Right kidney (tissue), 9 donors: ENCODE data around the gene GLS.
"Not testable (repeated sequence)": the region's sequence is repeated elsewhere in the genome, so short reads cannot be mapped to it uniquely, and the experiment has no call there.

Experiments
- DNase-seq: peaks from one replicate; pipeline ENCODE4 v3.0.0-alpha.2; 2016
- long read RNA-seq, 8 donors: transcript quantifications; one replicate each; lab custom pipeline, GENCODE V29; 2026

Gene GLS
- long read RNA-seq, donor 1, full-length matches to known transcripts: 31 of 60 reads
- long read RNA-seq, donor 1, partial matches to known transcripts: 13 of 60 reads
- long read RNA-seq, donor 1, other reads (novel, unspliced or antisense): 16 of 60 reads
- long read RNA-seq, donor 2, full-length matches to known transcripts: 29 of 74 reads
- long read RNA-seq, donor 2, partial matches to known transcripts: 45 of 74 reads
- long read RNA-seq, donor 2, other reads (novel, unspliced or antisense): 0 of 74 reads
- long read RNA-seq, donor 3, full-length matches to known transcripts: 28 of 108 reads
- long read RNA-seq, donor 3, partial matches to known transcripts: 80 of 108 reads
- long read RNA-seq, donor 3, other reads (novel, unspliced or antisense): 0 of 108 reads
- long read RNA-seq, donor 4, full-length matches to known transcripts: 47 of 130 reads
- long read RNA-seq, donor 4, partial matches to known transcripts: 83 of 130 reads
- long read RNA-seq, donor 4, other reads (novel, unspliced or antisense): 0 of 130 reads
- long read RNA-seq, donor 5, full-length matches to known transcripts: 36 of 72 reads
- long read RNA-seq, donor 5, partial matches to known transcripts: 22 of 72 reads
- long read RNA-seq, donor 5, other reads (novel, unspliced or antisense): 14 of 72 reads
- long read RNA-seq, donor 6, full-length matches to known transcripts: 23 of 44 reads
- long read RNA-seq, donor 6, partial matches to known transcripts: 12 of 44 reads
- long read RNA-seq, donor 6, other reads (novel, unspliced or antisense): 9 of 44 reads
- long read RNA-seq, donor 7, full-length matches to known transcripts: 33 of 89 reads
- long read RNA-seq, donor 7, partial matches to known transcripts: 30 of 89 reads
- long read RNA-seq, donor 7, other reads (novel, unspliced or antisense): 26 of 89 reads
- long read RNA-seq, donor 8, full-length matches to known transcripts: 48 of 113 reads
- long read RNA-seq, donor 8, partial matches to known transcripts: 37 of 113 reads
- long read RNA-seq, donor 8, other reads (novel, unspliced or antisense): 28 of 113 reads

DNA sequence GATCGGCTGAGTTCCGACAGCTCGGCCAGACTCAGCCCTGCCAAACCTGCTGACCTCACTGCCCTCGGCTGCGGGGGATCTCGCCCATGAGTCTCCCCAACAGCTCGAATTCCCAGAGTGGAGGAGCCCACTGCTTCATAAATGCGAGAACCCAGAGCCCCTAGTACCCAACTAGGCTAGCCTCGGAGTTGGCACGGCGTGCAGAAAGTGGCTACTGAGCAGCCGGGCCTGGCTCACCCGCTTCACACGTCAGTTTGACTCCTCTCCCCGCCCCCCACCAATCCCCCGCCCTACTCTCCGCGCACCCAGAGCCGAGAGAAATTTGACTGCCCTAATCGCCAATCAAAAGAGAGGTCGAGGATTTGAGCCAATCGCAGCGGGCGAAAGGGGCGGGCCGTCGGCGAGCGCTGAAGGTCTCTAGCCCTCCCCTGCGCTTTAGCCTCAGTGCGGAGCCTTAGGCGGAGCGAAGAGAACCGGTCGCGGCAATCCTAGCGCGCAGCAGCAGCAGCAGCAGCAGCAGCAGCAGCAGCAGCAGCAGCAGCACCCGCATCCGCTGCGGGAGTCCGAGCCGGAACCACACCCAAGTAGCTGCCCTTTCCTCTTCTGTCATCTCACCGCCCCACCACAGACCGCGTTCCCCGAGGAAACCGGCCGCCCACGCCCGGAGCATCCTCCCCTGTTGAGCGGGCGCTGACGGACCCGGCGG is at the start of gene GLS:
Gene GLS, plus strand, starts transcription at position 444 of the 706 bp plus-strand sequence. CDS start 264 bp downstream, outside the sequence.
- peak; percentile 91 for DNase-seq

DNA sequence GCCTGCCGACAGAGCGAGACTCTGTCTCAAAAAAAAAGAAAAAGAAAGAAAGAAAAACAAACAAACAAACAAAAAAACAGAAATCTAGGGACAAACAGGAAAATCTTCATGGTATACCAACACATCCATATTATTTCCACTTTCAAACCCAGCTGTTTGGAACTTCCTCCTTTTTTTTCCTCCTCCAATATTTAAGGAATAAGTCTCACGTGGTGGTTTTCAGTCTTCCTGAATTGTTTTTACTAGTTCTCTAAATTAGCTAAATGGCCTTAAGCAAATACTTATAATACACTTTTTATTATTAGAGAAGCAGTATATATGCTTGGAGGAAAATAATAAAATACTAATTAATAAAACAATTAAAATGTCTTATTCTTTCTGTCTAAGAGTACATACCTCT is 48.7 kb upstream of the GLS start:
- no peak for DNase-seq

DNA sequence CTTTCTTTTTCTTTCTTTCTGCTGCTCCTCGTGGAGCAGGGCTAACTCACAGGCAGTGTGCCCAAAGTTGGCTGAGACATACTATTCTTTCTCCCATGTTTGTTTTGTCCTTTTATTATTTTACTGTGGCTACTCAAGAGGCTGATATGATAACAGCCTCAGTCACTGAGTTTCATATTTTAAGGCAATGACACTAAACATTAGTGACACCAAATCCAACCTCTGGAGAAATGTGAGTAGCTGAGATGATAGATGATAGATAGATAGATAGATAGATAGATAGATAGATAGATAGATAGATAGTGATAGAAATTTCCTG is 45.8 kb upstream of the GLS start:
- no peak for DNase-seq

GRCh38 chr2:190835303-190835930 is 45.2 kb upstream of the GLS start:
- DNase-seq: no peak

DNA sequence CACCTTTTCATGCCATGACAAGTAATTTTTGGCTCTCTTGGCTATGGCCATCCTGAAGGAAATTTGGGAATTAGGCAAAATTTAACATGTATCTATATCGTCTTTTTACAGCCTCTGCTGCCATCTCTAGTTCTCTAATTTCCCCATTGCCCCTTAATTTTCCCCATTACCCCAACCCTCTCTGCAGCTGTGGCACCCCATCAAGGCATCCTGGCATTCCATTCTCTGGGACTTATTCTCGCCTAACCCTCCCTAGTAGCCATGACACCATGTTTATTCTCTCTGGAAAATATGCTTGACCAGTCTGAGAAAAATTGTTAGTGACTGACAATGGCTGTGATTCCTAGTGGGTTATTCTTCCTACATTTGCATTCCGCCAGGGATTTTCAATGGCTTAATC is 43.9 kb upstream of the GLS start:
- DNase-seq: no peak

GRCh38 chr2:190837420-190837819 is 43.2 kb upstream of the GLS start:
- no peak for DNase-seq

- no peak for DNase-seq
Observed at GRCh38 chr2:190837952-190838361, 42.7 kb upstream of the GLS start.

DNA sequence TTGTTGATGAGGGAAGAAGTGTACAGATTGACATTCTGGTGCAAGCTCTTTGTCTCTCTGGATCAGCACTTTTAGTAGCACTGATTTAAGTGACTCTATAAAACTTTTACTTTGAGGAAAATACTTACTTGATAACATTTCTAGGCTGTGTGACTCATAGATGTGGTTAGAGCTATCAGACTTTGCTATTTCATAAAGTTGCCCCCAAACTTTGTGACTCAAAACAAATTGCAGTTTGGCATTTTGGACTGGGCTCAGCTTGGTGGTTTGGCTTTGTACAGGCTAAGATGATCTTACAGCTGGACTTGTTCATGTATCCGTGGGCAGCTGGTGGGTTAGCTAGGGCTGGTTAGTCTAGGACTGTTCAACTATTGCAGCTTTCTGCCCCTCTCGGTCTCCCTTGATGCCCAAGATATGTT is 42.1 kb upstream of the GLS start:
- DNase-seq: no peak

GRCh38 chr2:190840569-190841172 is 40.0 kb upstream of the GLS start:
- DNase-seq: no peak

GRCh38 chr2:190841707-190842505 is 38.7 kb upstream of the GLS start:
- no peak for DNase-seq

DNA sequence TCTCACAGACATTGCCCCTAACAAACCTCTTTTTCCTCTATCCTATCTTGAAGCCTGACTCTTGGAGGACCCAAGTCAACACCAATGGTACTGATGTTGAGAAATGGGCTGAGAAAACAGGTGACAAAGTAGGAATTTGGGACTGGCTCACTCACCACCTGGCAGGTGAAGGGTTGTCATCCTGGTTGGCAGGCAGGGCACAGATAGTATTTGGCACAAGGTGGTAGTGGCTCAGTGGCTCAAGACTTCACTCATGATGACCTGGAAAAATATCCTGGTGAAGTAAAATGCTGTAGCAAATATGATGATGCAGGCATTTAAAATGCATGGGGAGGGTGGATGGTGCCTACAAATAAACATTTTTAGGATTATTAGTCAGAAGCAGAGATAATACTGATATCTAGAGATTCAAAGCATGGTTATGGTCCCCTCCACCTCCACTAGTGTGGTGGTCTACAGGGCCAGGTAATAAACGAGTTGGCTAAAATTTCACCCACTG is 38.0 kb upstream of the GLS start:
- no peak for DNase-seq

DNA sequence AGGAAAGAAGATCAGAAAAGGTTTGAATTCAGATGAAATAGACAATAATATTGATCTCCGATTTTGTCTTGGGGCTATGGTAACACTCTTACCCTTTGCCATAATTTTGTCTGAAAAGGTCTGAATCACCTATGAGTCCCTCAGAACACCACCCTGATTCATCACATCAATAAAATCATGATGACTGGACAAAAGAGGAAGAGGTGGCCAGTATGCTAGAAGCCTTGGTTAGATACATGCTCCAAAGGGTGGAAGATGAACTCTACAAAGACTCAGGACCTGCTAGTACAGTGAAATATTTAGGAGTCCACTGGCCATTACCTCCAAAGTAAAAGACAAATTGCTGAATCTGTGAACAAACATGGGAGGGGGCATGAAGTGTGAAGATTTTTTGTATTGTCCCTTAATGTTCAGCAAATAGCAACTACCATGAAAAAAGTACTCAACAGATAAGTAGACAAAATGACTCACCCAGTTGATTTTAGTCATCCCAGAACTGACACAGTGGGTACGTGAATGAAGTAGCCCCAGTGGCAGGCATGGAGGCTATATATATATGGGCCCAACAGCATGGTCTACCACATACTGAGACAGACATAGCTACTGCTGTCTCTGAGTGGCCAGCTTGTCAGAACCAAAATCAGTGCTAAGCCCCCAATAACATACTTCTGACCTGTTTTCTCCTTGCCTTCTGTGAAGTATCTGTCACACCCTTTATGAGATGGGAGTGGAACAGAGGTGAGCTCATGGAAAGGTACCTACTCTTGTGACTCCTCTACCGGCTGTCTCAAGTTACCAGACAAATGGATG is 36.5 kb upstream of the GLS start:
- DNase-seq: no peak

DNA sequence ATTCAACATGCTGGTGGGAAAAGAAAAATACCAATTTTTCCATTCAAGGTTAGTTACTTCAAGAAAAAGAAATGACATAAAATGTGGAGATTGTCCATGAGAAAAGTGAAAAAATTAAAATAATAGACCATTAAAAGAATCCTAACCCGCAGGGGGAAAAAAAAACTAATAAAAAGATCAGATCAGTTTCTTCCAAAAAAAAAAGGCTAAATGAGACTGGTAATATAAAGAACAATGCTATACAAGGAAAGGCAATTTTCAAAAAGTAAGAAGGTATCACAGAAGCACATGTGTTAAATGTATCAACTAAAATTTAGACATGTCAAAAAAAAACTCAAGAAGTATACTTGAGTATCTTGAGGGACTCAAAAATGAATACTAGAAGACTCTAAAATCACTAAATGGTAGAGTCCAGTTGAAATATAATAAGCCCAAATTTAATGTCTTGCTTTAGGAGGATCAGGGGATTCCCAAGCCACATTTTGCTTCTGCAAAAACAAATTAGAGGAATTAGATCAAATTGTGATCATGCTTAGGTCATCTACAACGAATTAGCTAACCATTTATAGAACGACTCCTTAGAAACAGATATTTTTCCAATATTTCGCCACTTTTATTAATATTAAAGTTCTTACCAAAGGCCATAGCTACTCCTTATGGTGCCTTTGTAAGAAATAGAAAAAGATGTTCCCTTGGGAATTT is 35.8 kb upstream of the GLS start:
- no peak for DNase-seq

GRCh38 chr2:190846746-190847145 is 33.9 kb upstream of the GLS start:
- no peak for DNase-seq

DNA sequence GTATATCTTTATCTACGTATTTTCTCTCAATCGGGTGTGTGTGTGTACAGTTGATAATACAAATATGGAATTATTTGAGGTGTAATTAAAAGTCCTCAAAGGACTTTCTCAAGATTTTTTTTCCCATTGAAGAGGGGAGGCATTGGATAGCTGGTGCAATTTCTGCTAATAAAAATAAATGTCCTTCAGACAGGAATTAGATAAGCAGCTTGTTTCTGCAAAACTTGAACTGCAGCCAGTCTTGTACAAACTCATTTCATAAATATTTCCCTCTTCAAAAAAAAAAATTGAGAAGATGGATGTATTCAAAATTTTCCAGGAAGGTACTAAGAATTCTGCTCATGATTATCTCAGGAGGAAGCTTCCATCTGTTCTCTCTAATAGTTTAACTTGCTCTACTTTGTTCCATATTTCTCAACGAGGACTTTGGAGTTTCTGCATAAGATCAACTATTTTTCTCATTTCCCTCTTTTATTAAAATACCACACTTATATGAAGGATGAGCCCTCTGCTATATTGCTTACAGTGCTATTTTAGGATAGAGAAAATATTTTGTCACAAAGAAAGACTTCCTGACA is 33.0 kb upstream of the GLS start:
- DNase-seq: no peak

- DNase-seq: no peak
Observed at GRCh38 chr2:190849774-190850173, 30.8 kb upstream of the GLS start.

GRCh38 chr2:190853022-190853421 is 27.6 kb upstream of the GLS start:
- not testable (repeated sequence) for DNase-seq

DNA sequence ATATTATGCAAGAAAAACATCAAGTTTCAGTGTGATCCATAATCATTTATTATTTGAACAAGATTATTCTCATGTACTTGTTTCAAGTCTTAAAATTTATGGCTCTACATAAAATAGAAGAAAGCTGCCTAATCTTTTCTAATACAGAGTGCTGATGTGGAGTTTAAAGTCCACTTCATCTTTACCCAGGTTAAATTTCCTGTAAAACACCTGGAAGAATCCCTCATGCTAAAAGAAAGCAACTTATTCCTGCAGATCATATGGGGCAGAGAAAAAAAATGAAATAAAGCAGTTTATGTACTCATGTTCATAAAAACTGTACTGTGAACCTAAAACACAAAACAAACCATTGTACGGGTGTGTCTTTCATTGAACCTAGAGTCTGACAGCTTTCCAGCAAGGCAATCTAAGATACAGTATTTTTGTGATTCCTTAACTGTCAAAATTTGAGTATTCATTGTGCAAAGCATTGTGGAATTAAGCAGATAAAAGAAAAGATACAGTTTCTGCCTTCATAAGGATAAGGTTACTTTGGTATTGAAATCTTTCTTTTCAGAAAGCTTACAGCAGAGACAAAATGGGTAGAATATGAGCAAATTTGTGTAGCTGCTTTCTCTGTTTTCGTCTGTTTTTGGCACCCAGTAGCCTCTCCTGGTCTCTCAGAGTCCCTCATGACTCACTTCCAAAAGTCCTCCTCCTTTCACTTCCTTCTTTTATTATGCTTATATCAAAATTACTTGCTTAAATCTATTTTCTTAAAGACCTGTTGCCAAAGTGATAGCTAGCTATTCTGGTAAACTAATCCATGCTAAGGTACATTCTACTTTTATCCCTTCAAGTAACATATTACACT is 26.9 kb upstream of the GLS start:
- DNase-seq: no peak
